SKM-1 treated with dmso at 0.1 percent for 144 hours (cell line): ENCODE measurements around the gene ARHGAP22.

Source experiments
- DNase-seq: peaks from one replicate; lab custom pipeline; 2025; ENCODE audit not compliant: unreplicated experiment; lab: John Stamatoyannopoulos, UW

The ARHGAP22 gene

GRCh38 chr10:48455392-48456151 lies 149.3 kb downstream of the ARHGAP22 start:
- no peak for DNase-seq

DNA sequence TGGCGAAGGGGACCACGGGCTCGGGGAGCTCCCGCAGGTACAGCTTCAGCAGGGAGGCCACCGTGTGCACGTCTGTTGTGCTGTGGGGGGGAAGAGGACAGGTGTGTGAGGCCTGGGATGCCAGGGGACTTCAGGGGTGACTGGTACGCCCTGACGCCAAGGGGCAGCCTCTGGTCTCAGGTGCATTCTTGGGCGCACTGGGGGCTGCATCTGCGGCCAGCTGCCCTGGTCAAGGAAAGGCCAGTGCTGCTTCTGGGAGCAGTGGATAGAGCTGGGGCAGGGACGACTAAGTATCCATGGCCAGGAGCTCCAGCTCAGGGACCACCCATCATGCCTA lies 149.8 kb downstream of the ARHGAP22 start:
- DNase-seq: no peak

DNA sequence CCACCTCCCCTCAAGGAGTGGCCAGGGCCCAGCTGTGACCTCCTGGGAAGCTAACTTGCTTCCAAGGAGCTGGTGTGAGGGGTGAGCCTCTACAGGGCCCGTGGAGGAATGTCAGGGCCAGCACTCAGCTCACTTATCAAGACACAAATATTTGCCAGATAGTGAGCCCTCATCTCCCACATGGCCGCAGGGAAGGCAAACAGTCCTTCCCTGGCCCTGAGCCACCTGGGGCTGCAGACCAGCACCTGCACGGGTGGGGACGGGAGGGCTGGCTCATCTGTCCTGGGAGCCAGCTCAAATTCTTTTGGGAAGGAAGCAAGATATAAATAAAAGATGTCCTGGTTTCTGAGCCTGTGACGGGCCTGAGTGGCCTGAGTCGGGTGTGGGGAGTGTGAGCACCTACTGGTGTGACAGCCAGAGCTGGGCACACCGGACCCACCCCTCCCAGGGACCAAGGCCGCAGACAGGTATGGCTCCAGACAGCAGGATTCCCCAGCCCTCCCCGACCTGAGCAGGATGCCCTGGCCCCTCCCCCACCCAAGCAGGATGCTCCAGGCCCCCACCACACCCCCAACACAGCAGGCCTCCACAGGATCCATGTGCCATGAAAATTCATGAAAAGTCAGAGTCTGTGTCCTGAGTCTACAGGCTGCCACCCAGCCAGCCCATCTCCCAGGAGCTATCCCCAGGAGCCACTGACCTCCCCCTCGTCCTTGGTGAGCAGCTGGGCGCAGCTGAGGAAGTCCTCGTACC lies 150.4 kb downstream of the ARHGAP22 start:
- DNase-seq: no peak

GRCh38 chr10:48453451-48454301 lies 151.2 kb downstream of the ARHGAP22 start:
- no peak for DNase-seq

GRCh38 chr10:48452879-48453412 lies 151.9 kb downstream of the ARHGAP22 start:
- DNase-seq: no peak

- DNase-seq: no peak
Measured at GRCh38 chr10:48451969-48452878, 152.6 kb downstream of the ARHGAP22 start.

GRCh38 chr10:48450741-48451466 lies 154.0 kb downstream of the ARHGAP22 start:
- no peak for DNase-seq

GRCh38 chr10:48450233-48450740 lies 154.6 kb downstream of the ARHGAP22 start:
- DNase-seq: no peak

- no peak for DNase-seq
Measured at GRCh38 chr10:48449501-48450232, 155.2 kb downstream of the ARHGAP22 start.

DNA sequence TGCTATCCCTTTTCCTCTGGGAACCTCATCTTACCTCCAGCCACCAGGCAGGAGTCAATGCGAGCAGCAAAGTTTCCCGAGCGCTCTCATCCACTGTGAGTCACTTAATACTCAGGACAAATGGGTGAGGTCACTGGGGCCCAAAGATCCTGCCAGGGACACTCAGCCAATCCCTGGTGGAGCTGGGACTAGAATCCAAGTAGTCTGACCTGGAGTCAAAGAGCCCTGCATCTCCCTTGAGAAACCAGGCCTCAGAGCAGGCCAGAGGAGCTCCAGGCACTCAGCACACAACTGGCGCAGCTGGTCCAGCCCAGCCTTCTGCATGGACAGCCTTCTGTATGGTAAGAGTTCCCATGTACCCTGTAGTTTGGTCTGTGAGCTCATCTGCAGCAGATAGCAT lies 156.1 kb downstream of the ARHGAP22 start:
- DNase-seq: no peak

DNA sequence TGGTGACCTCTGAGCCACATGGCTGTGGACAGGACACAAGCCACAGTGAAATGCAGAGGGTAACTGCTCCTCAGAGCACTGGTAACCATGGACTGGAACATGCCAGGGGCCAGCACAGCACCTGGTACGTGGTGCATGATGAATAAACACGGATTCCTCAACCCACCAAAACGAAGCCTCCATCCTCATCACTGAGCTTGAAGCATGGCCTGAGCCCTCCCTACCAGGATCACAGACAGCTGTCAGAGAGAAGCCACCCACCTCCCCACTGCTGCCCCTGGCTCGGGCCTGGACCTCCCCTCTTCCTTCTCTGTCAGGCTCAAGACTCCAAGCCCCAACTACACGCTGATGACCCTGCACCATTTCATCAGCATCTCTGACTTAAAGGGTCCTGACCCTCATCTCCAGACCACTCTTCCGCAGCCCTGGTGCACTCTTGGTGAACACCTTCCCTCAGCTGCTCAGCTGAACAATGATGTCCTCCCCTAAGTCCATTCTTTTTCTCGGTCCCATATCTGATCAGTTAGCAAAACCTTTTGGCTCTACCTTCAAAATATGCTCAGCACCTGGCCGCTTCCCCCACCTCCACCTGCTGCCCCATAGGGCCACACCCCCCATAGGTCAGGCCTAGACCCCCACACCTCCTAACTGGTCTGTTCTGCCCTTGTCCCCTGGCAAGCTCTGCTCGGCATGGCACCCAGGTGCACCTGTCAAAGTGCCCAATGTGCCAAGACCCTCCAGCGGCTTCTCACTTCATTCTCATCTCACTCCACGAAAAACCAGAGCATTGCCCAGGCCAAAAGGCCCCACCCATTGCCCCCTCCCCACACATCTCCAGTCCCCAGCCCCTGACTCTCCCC lies 157.3 kb downstream of the ARHGAP22 start:
- DNase-seq: no peak

DNA sequence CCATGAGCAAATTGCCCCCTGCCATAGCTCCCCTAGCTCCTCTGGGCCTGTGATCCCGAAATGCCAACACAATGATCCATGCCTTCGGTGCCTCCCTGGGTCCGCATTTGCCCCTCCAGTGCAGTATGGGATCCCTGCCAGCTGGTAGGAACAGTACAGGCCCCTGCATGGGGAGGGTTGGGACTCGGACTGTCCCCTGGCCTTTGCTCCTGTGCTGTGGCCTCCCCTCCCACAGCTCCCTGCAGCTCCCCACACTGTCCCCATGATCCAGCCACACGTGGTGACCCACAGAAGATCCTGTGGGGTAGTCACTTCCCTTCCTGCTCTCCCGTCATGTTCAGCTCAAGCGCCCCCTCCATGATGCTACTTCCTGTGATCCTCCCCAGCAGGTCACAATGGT lies 158.1 kb downstream of the ARHGAP22 start:
- DNase-seq: no peak

- DNase-seq: no peak
Measured at GRCh38 chr10:48445932-48446331, 158.9 kb downstream of the ARHGAP22 start.

DNA sequence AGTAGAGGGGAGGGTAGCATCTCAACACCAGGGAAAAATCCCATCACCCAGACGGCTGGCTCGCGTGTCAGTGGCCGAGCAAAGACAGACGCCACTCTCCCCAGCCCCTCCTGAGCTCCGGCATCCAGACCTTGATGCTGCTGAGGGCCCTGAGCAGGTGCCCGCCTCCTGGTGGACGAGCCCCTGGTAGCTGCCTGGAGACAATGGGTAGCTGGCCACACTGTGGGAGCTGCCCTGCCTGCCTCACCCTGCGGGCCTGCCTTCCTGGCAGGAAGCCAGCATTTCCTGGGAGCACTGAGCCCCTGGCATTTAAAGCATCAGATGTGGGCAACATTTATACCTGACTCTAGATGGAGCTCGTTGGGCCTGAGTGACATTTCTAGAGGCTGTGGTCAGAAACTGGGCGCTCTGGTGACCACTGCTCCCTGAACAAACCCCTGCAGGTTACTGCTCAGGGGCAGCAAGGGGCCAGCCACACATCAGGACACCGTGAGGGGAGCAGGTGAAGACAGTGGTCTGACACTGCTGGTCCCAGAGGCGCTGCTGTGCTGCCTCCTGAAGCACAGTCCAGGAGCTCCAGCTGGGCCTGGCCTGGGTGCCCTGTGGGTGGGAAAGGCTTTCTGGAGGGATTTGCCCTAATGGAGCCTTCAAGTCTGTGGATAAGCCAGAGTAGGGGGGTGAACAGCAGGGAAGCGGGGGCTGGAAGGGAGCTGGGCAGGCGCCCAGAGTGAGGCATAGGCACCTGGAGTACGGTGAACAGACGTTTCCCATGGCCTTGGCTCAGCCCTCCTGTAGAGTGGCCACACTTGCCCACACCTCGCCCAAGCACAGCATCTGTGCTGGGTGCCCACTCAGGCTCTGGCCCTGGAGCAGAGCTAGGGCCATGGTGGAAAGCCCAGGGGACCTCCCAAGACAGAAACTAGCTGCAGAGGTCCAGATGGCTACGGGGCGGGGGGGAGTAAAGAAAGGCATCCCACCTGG lies 159.7 kb downstream of the ARHGAP22 start:
- DNase-seq: no peak

GRCh38 chr10:48444266-48444665 lies 160.6 kb downstream of the ARHGAP22 start:
- DNase-seq: no peak

- no peak for DNase-seq
Measured at GRCh38 chr10:48442809-48443177, 162.1 kb downstream of the ARHGAP22 start.
